ENCODE data around the gene CNIH1.

Gene CNIH1

DNA sequence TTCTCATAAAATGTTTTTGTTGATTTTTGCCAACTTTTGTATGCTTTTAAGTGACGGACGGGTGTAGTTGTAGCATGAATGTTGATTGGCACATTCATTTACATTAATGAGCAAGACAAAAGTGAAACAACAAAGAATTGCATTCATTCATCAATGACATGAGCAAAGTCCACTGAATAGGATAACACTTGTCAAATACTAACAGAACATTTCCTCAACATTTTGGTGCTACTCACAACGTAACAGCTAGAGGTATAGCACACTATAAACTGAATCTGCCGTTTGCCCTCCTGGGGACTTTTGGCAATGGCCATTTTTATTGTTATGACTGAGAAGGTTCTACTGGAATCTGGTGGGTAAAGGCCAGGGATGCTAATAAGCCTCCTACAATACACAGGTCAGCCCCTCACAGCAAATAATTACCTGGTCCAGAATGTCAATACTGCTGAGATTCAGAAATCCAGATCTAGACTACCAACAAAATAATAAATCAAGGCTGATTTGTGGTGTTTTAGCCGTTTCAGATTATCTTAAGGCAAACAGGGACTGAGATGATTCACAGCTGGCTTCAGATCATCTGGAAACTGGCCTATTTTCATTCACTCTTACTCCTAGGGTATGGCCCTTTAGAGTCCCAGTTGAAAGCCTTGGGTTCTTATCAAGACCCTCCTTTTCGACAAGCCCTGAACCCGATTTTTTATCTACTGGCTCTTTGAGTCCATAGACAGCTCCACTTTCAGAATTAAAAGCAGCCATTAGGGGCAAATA is 66.9 kb downstream of the CNIH1 start:
- TF ChIP-seq POLR2AphosphoS5 (IDR thresholded peaks at IDR 0.05; ENCODE audit: low read depth, low read length) (no peak), TAF1 (IDR thresholded peaks at IDR 0.05; ENCODE audit: borderline replicate concordance, insufficient read depth, low read length) (no peak), FOXP2 (optimal IDR thresholded peaks at IDR 0.05; ENCODE audit: borderline replicate concordance, extremely low read depth, extremely low read length, insufficient read depth) (no peak), SIN3A (IDR thresholded peaks at IDR 0.05; ENCODE audit: borderline replicate concordance, insufficient read depth, low read length) (no peak)
- TF ChIP-seq, protein P1, sequence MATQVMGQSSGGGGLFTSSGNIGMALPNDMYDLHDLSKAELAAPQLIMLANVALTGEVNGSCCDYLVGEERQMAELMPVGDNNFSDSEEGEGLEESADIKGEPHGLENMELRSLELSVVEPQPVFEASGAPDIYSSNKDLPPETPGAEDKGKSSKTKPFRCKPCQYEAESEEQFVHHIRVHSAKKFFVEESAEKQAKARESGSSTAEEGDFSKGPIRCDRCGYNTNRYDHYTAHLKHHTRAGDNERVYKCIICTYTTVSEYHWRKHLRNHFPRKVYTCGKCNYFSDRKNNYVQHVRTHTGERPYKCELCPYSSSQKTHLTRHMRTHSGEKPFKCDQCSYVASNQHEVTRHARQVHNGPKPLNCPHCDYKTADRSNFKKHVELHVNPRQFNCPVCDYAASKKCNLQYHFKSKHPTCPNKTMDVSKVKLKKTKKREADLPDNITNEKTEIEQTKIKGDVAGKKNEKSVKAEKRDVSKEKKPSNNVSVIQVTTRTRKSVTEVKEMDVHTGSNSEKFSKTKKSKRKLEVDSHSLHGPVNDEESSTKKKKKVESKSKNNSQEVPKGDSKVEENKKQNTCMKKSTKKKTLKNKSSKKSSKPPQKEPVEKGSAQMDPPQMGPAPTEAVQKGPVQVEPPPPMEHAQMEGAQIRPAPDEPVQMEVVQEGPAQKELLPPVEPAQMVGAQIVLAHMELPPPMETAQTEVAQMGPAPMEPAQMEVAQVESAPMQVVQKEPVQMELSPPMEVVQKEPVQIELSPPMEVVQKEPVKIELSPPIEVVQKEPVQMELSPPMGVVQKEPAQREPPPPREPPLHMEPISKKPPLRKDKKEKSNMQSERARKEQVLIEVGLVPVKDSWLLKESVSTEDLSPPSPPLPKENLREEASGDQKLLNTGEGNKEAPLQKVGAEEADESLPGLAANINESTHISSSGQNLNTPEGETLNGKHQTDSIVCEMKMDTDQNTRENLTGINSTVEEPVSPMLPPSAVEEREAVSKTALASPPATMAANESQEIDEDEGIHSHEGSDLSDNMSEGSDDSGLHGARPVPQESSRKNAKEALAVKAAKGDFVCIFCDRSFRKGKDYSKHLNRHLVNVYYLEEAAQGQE (IDR thresholded peaks at IDR 0.05; ENCODE audit: insufficient read depth in 1 of 2, low read depth in 2 of 2, low read length in 2 of 2): no peak
